ENCODE results near the gene TRAP1.
"Not testable (repeated sequence)": the region's sequence is repeated elsewhere in the genome, so short reads cannot be mapped to it uniquely, and the experiment has no call there.

Gene TRAP1

GRCh38 chr16:3656491-3657468 lies 60.5 kb downstream of the TRAP1 start:
- no peak overlapping the region for H2AFZ ChIP-seq (ENCODE audit: low read depth, low read length)
- H4K20me1 ChIP-seq (ENCODE audit: insufficient read depth, low read length) = 0 out of 2 replicates have a peak, but pooled peaks cover 3% of the 10 kb centered on the region
- no peaks in the 10 kb centered on the region for H3K27me3 ChIP-seq (ENCODE audit: low read depth, low read length)
- H3K4me3 ChIP-seq (ENCODE audit: low read length) = no peak overlapping the region
- no peaks in the 10 kb centered on the region for H3K79me2 ChIP-seq (ENCODE audit: low read length)
- no peak overlapping the region for H3K4me2 ChIP-seq (ENCODE audit: low read length)
- no peaks in the 10 kb centered on the region for H3K4me1 ChIP-seq (ENCODE audit: low read length)
- H3K9ac ChIP-seq (ENCODE audit: low read length) = no peak overlapping the region
- H3K36me3 ChIP-seq (replicated peaks; ENCODE audit: low read depth, low read length) = peaks cover 51% of the 10 kb centered on the region
- TF ChIP-seq CTCF (IDR thresholded peaks at IDR 0.05; ENCODE audit: low read depth, low read length) = no peak
- no peak for TF ChIP-seq EZH2phosphoT487 (IDR thresholded peaks at IDR 0.05; ENCODE audit: low read depth)
- H3K9me3 ChIP-seq (ENCODE audit: insufficient read depth, low read length) = no peaks in the 10 kb centered on the region
- no peak overlapping the region for H3K27ac ChIP-seq (ENCODE audit: low read length)

DNA sequence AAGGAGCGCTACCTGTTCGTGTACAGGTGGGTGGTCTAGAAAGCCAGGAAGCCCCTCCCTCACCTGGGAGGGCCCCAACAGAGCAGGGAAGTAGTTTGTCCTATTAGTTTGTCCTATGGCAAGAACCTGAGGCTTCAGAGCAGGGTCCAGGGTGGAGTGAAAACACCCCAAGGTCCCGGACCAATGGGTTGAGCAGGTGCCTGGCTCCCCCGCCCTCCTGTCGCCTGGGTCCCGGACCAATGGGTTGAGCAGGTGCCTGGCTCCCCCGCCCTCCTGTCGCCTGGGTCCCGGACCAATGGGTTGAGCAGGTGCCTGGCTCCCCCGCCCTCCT lies 61.2 kb downstream of the TRAP1 start:
- H3K79me2 ChIP-seq (ENCODE audit: low read length); H3K27me3 ChIP-seq (ENCODE audit: low read depth, low read length); H3K9ac ChIP-seq (ENCODE audit: low read length); H3K4me3 ChIP-seq (ENCODE audit: low read length); H4K20me1 ChIP-seq (ENCODE audit: insufficient read depth, low read length); H2AFZ ChIP-seq (ENCODE audit: low read depth, low read length); H3K4me1 ChIP-seq (ENCODE audit: low read length); H3K9me3 ChIP-seq (ENCODE audit: insufficient read depth, low read length); H3K4me2 ChIP-seq (ENCODE audit: low read length); H3K27ac ChIP-seq (ENCODE audit: low read length): not testable (repeated sequence)
- H3K36me3 ChIP-seq (replicated peaks; ENCODE audit: low read depth, low read length) = peaks cover 45% of the 10 kb centered on the region

- no peak overlapping the region for H2AFZ ChIP-seq (ENCODE audit: low read depth, low read length)
- no peaks in the 10 kb centered on the region for H3K9me3 ChIP-seq (ENCODE audit: insufficient read depth, low read length)
- no peak overlapping the region for H3K9ac ChIP-seq (ENCODE audit: low read length)
- peaks cover 43% of the 10 kb centered on the region for H3K36me3 ChIP-seq (replicated peaks; ENCODE audit: low read depth, low read length)
- no peaks in the 10 kb centered on the region for H3K4me1 ChIP-seq (ENCODE audit: low read length)
- H4K20me1 ChIP-seq (ENCODE audit: insufficient read depth, low read length) = 0 out of 2 replicates have a peak, but pooled peaks cover 3% of the 10 kb centered on the region
- H3K27ac ChIP-seq (ENCODE audit: low read length) = no peak overlapping the region
- H3K4me2 ChIP-seq (ENCODE audit: low read length) = no peak overlapping the region
- H3K79me2 ChIP-seq (ENCODE audit: low read length) = no peaks in the 10 kb centered on the region
- TF ChIP-seq EZH2phosphoT487 (IDR thresholded peaks at IDR 0.05; ENCODE audit: low read depth) (no peak), CTCF (IDR thresholded peaks at IDR 0.05; ENCODE audit: low read depth, low read length) (no peak)
- H3K27me3 ChIP-seq (ENCODE audit: low read depth, low read length) = no peaks in the 10 kb centered on the region
- H3K4me3 ChIP-seq (ENCODE audit: low read length) = no peak overlapping the region
Observed at GRCh38 chr16:3655396-3656159, 61.7 kb downstream of the TRAP1 start.

- H3K27ac ChIP-seq (ENCODE audit: low read length) = no peak overlapping the region
- no peak overlapping the region for H3K4me2 ChIP-seq (ENCODE audit: low read length)
- no peak overlapping the region for H2AFZ ChIP-seq (ENCODE audit: low read depth, low read length)
- H3K4me1 ChIP-seq (ENCODE audit: low read length) = no peaks in the 10 kb centered on the region
- H4K20me1 ChIP-seq (ENCODE audit: insufficient read depth, low read length) = 0 out of 2 replicates have a peak, but pooled peaks cover 3% of the 10 kb centered on the region
- no peaks in the 10 kb centered on the region for H3K9me3 ChIP-seq (ENCODE audit: insufficient read depth, low read length)
- H3K4me3 ChIP-seq (ENCODE audit: low read length) = no peak overlapping the region
- no peak overlapping the region for H3K9ac ChIP-seq (ENCODE audit: low read length)
- no peak for TF ChIP-seq EZH2phosphoT487 (IDR thresholded peaks at IDR 0.05; ENCODE audit: low read depth)
- no peaks in the 10 kb centered on the region for H3K79me2 ChIP-seq (ENCODE audit: low read length)
- H3K27me3 ChIP-seq (ENCODE audit: low read depth, low read length) = no peaks in the 10 kb centered on the region
- H3K36me3 ChIP-seq (replicated peaks; ENCODE audit: low read depth, low read length) = peaks cover 39% of the 10 kb centered on the region
Observed at GRCh38 chr16:3655030-3655395, 62.3 kb downstream of the TRAP1 start.
